HUES6 (cell line): ENCODE results near the gene CYP26B1.

Source experiments
- H3K27ac ChIP-seq: 2 replicates; pipeline ENCODE4 v1.7.0; 2013; ENCODE audit warnings: low read depth, mild to moderate bottlenecking, low read length, inconsistent platforms
- H3K27me3 ChIP-seq: 2 replicates; pipeline ENCODE4 v1.6.1; 2013; ENCODE audit warnings: low read length; ENCODE audit not compliant: control insufficient read depth, insufficient read depth
- H3K36me3 ChIP-seq: 2 replicates; pipeline ENCODE4 v1.6.1; 2013; ENCODE audit warnings: low read length; ENCODE audit not compliant: control insufficient read depth, insufficient read depth
- H3K4me1 ChIP-seq: 2 replicates; pipeline ENCODE4 v1.6.1; 2013; ENCODE audit warnings: low read length; ENCODE audit not compliant: control insufficient read depth, insufficient read depth
- H3K4me3 ChIP-seq: 2 replicates; pipeline ENCODE4 v1.5.1; 2013; ENCODE audit warnings: low read depth, low read length
- H3K9ac ChIP-seq: one replicate; pipeline ENCODE4 v1.6.1; 2013; ENCODE audit warnings: mild to moderate bottlenecking, low read length
- H3K9me3 ChIP-seq: 2 replicates; pipeline ENCODE4 v1.6.1; 2013; ENCODE audit warnings: low read depth, low read length; ENCODE audit not compliant: control insufficient read depth, insufficient read depth

CYP26B1 gene

DNA sequence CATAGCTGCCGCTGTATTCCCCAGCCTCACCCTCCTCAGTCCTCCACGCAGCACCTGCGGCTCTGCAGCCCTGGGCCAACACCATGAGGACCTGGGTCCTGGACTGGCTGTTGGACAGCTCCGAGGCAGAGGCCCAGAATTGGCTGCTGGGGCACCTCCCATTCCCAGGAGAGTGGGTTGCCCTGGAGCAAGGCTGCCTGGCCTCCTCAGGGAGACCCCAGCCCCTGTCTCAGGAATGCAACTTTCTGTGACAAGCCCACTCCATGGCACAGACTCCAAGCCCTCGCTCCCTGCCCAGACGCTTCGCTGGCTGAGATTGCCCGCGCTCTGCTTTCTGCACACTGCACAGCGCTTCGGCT is 33.0 kb downstream of the CYP26B1 start:
- no peak overlapping the region for H3K9ac ChIP-seq
- H3K9me3 ChIP-seq = peaks cover 15% of the 10 kb centered on the region
- H3K27me3 ChIP-seq = no peaks in the 10 kb centered on the region
- peaks cover 12% of the 10 kb centered on the region; the same call in 1 of the 2 replicates for H3K4me1 ChIP-seq
- H3K36me3 ChIP-seq = no peaks in the 10 kb centered on the region
- no peak overlapping the region for H3K27ac ChIP-seq
- H3K4me3 ChIP-seq = no peak overlapping the region

DNA sequence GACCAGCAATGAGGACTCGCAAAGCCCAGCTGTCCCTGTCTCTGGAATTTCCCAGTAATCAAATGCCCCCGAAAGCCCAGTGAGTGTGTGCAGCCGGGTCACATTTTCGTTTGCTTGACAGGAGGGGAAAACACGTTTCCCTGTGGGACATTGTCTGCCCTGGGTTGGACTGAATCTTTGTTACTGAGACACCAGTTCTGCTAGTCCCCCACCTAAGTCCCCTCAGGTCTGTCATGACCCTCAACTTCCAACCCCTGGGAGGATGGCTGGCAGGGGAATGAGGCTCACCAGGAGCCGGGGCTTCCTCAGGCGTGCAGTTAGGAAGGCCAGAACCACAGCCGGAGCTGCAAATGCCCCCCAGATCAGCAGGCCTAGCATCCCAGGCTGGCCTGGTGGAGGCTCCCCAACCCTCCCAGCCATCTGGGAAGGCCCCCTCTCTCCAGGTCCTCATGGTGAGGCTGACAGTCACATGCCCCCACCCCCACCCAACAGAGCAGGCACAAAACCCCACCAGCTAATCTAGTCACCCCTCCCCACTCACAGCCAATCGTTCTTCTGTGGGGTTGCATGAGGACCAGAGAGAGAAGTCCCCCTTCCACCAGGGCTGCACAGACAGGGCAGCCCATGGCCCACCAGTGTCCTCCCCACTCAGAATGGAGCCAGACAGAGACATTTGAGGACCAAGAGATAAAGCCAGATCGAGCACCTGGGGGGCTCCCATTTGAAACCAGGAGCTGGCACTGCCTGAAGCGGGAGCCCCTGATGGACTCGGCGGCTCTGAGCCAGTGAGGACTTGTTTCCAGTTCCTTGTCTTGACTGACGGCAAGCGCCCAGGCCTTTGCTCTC is 33.6 kb downstream of the CYP26B1 start:
- no peaks in the 10 kb centered on the region for H3K36me3 ChIP-seq
- no peak overlapping the region for H3K9ac ChIP-seq
- no peak overlapping the region for H3K4me3 ChIP-seq
- H3K27ac ChIP-seq = no peak overlapping the region
- H3K27me3 ChIP-seq = no peaks in the 10 kb centered on the region
- H3K9me3 ChIP-seq = peaks cover 15% of the 10 kb centered on the region
- peaks cover 12% of the 10 kb centered on the region; the same call in 1 of the 2 replicates for H3K4me1 ChIP-seq

DNA sequence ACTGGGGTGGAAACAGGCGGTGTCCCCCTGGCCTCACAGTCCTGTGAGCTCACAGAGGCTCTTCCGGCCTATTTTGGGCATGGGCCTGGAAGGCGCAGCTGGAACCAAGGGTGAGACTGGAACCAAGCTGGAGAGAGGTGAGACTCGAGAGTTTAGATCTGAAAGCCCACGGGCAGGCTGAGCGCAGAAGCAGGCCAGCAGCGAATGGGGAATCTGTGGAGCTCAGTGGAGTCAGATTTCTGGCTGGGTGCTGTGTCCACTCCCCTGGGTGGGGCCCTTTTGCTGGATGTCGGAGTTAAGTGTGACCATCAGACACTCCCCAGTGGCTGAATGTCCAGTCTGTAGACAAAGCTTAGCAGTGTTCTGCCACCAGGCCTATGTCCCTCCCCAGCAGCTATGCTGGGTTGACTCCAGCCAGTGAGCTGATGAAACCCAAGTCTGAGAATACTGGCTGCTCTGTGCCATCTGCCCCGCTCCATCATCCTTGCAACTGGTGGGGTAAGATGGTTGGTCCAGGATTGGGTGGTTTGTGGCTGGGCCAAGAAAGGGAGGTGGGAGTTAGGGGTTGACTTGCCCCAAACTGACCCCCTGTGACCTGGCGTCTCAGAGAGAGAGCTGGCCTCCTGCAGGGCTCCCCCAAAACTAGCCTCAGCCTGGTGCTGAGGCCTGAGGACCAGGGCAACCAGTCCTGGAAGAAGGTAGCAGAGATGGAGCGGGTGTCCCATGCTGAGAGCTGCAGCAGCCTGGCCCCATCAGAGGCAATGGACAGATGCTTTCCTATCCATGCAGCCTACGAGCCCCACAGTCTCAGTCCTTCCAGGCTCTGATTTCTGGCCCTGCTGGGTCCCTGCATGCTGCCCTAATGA is 34.4 kb downstream of the CYP26B1 start:
- Histone ChIP-seq H3K9ac (no peak overlapping the region), H3K4me1 (peaks cover 12% of the 10 kb centered on the region; the same call in 1 of the 2 replicates), H3K36me3 (no peaks in the 10 kb centered on the region), H3K27me3 (no peaks in the 10 kb centered on the region), H3K9me3 (peaks cover 15% of the 10 kb centered on the region), H3K4me3 (no peak overlapping the region), H3K27ac (no peak overlapping the region)

DNA sequence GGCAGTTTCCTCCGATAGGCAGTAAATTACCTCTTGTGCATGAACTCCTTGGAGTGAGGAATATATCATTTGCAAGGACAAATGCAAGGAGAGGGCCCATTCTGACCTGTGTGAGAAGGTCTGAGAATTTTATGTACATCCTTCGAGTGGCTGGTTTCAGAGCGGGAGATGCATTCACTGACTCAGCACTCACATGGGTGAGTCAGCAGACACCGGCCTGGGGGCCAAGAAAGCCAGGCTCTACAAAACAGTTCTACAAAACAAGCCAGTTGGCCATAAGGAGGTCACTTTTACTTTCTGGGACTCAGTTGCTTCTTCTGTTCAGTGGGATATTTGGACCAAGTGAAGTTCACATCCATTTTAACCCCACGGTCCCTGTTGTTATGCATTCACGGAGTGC is 35.3 kb downstream of the CYP26B1 start:
- H3K4me1 ChIP-seq = peaks cover 12% of the 10 kb centered on the region; the same call in 1 of the 2 replicates
- H3K27me3 ChIP-seq = no peaks in the 10 kb centered on the region
- peaks cover 15% of the 10 kb centered on the region for H3K9me3 ChIP-seq
- no peak overlapping the region for H3K27ac ChIP-seq
- no peak overlapping the region for H3K4me3 ChIP-seq
- H3K36me3 ChIP-seq = no peaks in the 10 kb centered on the region
- H3K9ac ChIP-seq = no peak overlapping the region

DNA sequence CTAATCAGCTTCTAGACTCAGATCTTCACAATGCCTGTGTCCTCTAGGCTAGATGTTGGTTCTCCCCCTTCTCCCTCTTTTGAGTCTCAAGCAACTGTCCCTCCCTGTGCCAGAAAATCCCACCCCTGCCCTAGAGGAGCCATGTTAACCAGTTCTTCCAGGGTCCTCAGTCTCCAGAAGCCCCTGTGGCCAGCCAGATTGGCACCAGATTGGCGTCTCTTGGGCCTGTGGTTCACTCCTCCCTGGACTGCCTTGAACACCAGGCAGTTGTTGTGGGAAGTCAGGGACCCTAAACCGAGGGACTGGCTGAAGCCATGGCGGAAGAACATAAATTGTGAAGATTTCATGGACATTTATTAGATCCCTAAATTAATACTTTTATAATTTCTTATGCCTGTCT is 36.6 kb downstream of the CYP26B1 start:
- Histone ChIP-seq H3K4me3 (no peak overlapping the region), H3K9me3 (peaks cover 15% of the 10 kb centered on the region), H3K4me1 (peaks cover 12% of the 10 kb centered on the region; the same call in 1 of the 2 replicates), H3K36me3 (no peaks in the 10 kb centered on the region), H3K27ac (no peak overlapping the region), H3K27me3 (no peaks in the 10 kb centered on the region), H3K9ac (no peak overlapping the region)

DNA sequence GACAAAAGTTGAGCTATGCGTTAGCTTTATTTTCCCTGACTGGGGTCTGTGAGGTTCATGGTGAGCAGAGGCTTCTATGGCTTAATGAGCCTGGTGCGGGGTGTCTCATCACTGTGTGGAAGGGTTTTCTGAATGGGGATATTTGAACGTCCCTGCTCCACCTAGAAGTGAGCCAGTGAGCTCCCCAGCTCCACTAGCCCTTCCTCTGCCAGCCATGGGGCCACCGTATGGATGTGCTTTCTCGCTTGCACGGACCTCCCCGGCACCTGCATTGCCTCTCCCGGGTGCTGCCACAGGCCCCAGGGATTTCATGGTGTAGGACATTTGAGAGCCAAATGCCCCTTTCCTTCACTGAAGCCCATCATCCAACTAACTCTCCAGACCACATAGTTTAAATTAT is 37.8 kb downstream of the CYP26B1 start:
- Histone ChIP-seq H3K27me3 (no peaks in the 10 kb centered on the region), H3K4me3 (no peak overlapping the region), H3K9ac (no peak overlapping the region), H3K4me1 (peaks cover 3% of the 10 kb centered on the region; the same call in 1 of the 2 replicates), H3K27ac (no peak overlapping the region), H3K9me3 (peaks cover 15% of the 10 kb centered on the region), H3K36me3 (no peaks in the 10 kb centered on the region)

DNA sequence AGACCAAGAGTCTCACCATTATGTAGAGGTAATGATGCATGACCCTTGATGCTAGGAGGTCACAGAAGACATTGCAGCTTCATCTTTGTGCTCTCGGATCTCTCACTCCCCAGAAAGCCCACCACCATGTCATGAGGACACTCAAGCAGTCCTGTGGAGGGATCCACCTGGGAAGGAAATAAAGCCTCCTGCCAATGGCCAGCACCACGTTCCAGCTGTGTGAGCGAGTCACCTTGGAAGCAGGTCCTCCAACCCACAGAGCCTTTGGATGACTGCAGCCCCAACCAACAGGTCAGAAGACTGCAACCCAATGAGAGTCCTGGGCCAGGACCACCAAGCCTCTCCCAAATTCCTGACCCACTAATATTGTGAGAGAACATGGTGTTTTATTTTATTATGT is 38.4 kb downstream of the CYP26B1 start:
- Histone ChIP-seq H3K9ac (no peak overlapping the region), H3K27ac (no peak overlapping the region), H3K4me3 (no peak overlapping the region), H3K27me3 (no peaks in the 10 kb centered on the region), H3K4me1 (no peaks in the 10 kb centered on the region; the same call in 1 of the 2 replicates), H3K36me3 (no peaks in the 10 kb centered on the region), H3K9me3 (peaks cover 15% of the 10 kb centered on the region)

DNA sequence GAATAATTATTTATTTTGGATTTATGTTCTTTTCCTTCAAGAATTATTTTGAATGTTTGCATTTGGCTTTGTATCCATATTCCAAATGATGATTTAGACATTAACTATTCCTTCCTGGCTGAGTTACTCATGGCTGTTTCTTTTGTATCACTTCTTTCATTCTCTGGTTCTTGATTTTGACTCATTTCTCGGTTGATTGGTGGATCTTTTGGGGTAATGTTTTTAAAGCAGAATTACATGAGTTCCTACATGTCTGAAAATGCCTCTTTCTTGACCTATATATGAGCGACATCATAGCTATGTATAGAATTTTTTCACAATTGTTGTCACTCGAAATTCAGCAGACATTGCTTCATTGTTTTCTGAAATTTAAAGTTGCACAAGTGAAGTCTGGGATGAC is 39.5 kb downstream of the CYP26B1 start:
- H3K4me1 ChIP-seq = no peaks in the 10 kb centered on the region
- no peak overlapping the region for H3K27ac ChIP-seq

DNA sequence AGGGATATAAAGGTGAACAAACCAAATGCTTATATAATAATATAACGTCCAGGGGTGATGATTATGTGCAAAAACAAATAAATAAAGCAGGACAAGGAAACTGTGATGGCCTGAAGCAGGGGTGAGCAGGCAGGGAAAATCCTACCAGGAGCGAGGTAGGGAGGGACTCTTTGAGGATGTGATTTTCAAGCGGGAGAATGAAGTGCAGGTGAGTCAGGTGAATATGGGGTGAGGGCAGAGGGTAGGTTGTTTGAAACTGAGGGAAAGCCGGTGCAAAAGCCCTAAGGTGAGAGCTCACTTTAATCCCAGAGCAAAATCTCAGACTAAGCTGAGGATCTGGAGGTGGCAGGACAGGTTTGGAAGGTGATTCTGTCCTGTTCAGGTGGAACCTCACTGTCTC is 40.7 kb downstream of the CYP26B1 start:
- Histone ChIP-seq H3K9ac (no peak overlapping the region), H3K9me3 (peaks cover 11% of the 10 kb centered on the region), H3K4me1 (no peaks in the 10 kb centered on the region), H3K27ac (no peak overlapping the region), H3K27me3 (no peaks in the 10 kb centered on the region), H3K4me3 (no peak overlapping the region), H3K36me3 (no peaks in the 10 kb centered on the region)

More for the DNA sequence above, 39.5 kb downstream of the CYP26B1 start:
- H3K9ac ChIP-seq = no peak overlapping the region
- H3K4me3 ChIP-seq = no peak overlapping the region
- no peaks in the 10 kb centered on the region for H3K27me3 ChIP-seq
- no peaks in the 10 kb centered on the region for H3K36me3 ChIP-seq
- H3K9me3 ChIP-seq = peaks cover 15% of the 10 kb centered on the region

DNA sequence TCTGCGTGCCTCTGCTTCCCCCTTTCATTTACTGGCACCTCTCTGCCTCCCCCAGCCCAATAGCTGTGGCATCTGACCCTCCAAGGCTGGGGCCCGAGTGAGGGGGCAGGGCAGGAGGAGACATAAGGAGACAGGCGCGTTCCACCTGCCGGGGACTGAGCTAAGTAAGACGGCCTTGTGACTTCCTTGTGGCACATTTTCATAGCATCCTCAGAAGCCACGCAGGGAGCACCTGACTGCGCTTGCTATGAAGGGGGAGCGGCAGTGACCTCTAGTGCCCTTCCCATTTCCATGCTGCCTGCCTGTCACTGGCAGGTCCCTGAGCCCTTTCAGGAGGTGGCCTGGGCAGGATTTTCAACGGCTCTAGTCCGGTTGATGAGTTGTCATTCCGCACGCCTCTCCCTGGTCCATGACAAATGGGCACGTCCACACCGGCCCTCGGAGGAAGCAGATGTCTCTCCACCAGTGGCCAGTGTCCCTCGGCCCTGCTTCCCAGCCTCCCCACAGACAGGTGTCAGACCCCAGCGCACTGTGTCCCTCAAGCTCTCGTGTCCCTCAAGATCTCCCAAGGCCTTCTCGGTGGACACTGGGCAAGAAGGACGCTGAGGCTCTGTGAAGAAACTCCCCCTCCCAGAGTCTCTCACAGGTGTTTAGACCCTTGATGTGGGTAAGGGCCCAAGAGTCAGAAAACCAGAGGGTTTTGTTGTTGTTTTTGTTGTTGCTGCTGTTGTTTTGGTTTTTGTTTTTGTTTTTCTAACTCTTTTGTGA is 42.7 kb downstream of the CYP26B1 start:
- H3K27me3 ChIP-seq = no peaks in the 10 kb centered on the region
- H3K4me3 ChIP-seq = no peak overlapping the region
- H3K27ac ChIP-seq = no peak overlapping the region
- H3K9ac ChIP-seq = no peak overlapping the region
- no peaks in the 10 kb centered on the region for H3K36me3 ChIP-seq
- H3K9me3 ChIP-seq = no peaks in the 10 kb centered on the region
- no peaks in the 10 kb centered on the region for H3K4me1 ChIP-seq
